HG03039 (cell line): ENCODE measurements around the gene GALNT10.

ENCODE experiments used
- ATAC-seq: cut with Tn5 transposase; IDR thresholded peaks from one replicate; pipeline ENCODE4 v1.9.1; 2021; ENCODE audit warnings: mild to moderate bottlenecking, moderate library complexity; ENCODE audit not compliant: unreplicated experiment

The GALNT10 gene

GRCh38 chr5:154370813-154371212 lies 180.3 kb downstream of the GALNT10 start:
- ATAC-seq = no peak

DNA sequence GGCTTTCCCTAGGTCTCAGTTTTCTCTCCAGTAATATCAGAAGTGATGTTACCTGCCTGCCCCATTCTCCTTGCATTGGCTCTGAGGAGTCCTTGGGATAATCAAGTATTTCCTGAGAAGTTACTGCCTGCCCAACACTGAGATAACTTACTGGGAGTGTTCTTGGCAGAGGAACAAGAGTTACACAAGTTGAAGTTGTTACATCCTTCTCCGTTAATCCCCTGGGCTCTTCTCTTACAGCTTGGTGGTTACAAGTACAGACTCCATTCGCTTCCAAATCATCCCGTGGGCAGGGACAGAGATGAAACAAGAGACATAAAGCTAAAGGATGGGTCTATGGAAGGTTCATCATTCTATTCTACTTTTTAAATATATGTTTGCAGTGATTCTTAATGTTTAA lies 181.2 kb downstream of the GALNT10 start:
- no peak for ATAC-seq

DNA sequence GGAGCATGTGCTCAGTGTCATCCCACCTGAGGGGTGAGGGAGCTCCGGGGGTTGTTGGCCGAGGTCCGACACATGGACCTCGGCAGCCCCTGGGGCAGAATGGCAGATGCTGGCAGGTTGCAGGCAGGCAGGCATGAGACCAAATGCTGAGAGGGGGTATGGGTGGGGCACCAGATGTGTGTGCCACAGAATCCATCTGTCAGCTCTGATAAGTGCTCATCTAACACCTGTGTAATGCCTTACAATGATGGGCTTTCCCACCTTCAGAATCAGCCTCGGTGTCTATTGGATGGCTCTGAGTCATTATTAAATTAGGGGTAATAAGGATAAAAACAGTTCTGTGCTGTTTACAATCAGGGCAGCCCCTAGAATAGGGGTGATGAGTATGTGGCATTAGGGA lies 182.1 kb downstream of the GALNT10 start:
- no peak for ATAC-seq

- no peak for ATAC-seq
Observed at GRCh38 chr5:154373326-154373725, 182.8 kb downstream of the GALNT10 start.

GRCh38 chr5:154373729-154374179 lies 183.2 kb downstream of the GALNT10 start:
- ATAC-seq = no peak

DNA sequence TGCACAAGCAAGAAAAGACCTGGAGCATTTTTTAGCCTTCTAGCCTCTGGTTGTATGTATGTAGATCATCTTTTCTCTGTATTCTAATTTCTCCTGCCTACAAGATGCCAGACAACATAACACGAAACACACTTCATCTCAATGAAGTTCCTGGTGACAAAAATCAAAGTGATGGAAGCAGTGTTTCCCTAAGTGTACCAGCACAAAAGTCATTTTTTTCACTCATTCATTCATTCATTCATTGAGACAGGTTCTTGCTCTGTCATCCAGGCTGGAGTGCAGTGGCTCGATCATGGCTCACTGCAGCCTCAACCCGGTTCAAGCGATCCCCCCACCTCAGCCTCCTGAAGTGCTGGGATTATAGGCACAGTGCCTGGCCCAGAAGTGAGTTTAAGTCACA lies 183.7 kb downstream of the GALNT10 start:
- ATAC-seq = no peak

DNA sequence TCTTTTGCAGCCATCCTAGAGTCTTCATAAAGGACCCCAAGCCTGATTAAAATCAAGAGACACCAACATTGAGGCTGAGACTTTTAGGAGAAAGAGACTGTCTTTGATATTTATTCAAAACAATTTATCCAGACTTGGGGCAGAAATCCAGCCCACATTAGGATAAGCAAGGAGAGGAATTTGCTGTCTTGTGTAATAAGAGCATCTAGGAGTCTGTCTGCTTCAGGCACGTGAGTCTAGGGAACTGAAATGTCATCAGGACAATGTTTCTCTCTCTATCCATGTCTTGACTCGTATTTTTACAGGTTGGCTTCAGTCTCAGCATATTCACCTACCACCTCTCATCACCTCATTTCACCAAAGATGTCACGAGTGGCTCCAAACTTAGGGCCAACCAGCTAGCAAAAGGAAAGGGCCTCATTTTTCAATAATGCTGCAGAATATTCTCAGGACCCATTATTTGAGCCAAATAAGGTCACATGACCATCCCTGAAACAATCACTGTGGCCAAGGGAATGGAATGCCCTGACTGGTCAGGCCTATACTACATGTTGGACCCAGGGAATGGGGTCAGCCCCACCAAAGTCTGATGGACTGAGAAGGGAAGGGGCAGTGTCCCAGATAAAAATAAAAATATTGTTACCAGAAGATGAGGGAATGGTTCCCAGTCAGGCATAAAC lies 184.9 kb downstream of the GALNT10 start:
- no peak for ATAC-seq

GRCh38 chr5:154376481-154376880 lies 185.9 kb downstream of the GALNT10 start:
- ATAC-seq = no peak

DNA sequence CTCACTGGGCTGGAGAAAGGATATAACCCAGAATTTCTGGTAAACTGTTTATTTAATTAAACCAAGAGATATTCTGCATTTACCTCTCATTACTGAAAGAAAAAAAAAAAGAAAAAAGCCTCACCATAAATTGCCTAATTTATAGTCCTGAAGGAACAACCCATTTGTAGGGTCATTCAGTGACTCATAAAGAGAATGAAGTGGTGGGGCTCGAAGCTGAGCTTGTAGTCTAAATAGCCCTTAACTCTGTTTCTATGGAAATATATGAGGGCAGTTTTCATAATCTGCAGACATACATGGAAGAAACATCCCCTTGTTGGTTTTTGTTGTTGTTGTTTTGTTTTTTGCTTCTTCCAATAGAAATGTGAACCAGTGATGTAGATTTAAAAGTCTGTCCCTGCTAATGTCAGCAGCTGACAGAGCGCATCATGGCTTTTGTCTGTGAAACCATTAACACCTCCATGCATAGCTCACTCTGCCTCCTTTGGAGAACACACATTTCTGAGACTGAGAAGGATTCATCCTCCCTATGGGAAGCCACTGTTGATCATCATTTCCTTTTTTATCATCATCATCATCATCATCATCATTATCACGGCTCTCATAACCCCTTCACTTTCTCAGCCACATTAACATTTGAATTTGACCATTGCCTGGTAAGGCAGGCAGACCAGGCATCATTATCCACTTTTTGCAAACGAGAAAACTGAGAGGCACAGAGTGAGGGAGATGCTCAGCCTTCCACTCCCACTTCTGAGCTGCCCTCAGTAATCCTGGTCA lies 187.4 kb downstream of the GALNT10 start:
- no peak for ATAC-seq

DNA sequence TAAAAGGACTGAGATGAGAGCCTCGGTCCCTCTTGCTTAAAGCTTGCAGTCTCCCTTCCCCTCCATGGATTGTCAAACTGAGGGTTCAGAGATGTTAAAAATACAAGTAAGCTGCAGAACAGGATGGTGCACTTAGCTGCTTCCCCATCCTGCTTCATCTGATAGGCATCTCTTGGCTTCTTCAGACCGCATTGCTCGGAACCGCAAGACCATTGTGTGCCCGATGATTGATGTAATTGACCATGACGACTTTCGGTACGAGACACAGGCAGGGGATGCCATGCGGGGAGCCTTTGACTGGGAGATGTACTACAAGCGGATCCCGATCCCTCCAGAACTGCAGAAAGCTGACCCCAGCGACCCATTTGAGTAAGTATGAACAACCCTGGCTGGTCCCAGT lies 189.7 kb downstream of the GALNT10 start:
- no peak for ATAC-seq

DNA sequence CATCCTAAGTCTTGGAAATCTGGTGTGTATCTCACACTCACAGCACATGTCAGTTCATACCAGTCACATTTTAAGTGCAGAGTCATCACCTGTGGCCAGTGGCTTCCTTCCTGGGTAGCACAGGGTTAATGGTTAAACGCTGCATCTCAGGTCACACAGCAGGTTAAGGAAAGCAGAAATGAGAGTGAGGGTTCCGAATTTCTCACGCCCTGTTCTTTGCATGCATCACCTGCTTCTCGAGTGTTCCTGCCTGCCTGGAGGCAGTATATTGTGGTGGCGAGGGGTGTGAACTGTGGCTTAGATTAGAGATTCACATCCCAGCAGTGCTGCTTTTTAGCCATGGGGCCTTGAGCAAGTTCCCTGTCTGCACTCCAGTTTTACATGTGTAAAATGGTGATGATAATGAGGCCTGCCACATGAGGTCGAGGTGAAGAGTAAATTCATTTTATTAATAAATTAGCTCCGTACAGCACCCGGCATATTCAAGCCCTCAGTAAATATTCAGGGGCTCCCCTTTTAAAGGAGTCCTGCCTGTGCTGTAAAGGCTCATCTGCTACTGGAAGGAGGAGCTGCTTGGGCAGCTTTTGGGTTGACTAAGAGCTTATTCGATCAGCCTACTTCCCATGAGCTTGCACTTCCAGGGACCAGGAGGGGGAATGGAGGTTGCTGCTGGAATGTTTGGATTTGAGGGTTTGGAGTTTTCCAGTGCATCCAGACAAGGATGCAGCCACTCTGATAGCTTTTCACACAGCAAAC lies 194.1 kb downstream of the GALNT10 start:
- peak; percentile 97 for ATAC-seq

DNA sequence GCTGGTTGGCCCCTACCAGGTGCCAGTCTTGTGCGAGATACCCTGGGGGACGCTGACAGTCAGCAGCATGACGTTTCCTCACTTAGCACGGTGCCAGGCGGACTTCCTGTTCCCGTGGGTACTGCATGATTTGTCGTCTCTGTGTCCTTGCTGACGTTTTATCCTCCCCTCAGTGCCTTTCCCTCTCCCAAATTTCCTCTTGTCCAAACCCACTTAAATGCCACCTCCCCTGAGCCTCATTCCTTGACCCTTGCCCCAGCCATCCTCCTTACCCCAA lies 194.6 kb downstream of the GALNT10 start:
- ATAC-seq = no peak

GRCh38 chr5:154386952-154387629 lies 196.6 kb downstream of the GALNT10 start:
- ATAC-seq = no peak

- ATAC-seq = no peak
Observed at GRCh38 chr5:154388842-154389241, 198.3 kb downstream of the GALNT10 start.

GRCh38 chr5:154390096-154390495 lies 199.6 kb downstream of the GALNT10 start:
- no peak for ATAC-seq

GRCh38 chr5:154390746-154391359 lies 200.3 kb downstream of the GALNT10 start:
- no peak for ATAC-seq

GRCh38 chr5:154391788-154392187 lies 201.3 kb downstream of the GALNT10 start:
- no peak for ATAC-seq

GRCh38 chr5:154393850-154394249 lies 203.3 kb downstream of the GALNT10 start:
- ATAC-seq = no peak

- no peak for ATAC-seq
Observed at GRCh38 chr5:154394307-154394706, 203.8 kb downstream of the GALNT10 start.

GRCh38 chr5:154395407-154396106 lies 205.0 kb downstream of the GALNT10 start:
- peak; percentile 81 for ATAC-seq
